Measurements from ENCODE around the gene BPNT1.
A peak's percentile ranks its signal among the peaks of the same experiment; 100 is the strongest.
"Not testable (repeated sequence)": the region's sequence is repeated elsewhere in the genome, so short reads cannot be mapped to it uniquely, and the experiment has no call there.

Gene BPNT1, protein sequence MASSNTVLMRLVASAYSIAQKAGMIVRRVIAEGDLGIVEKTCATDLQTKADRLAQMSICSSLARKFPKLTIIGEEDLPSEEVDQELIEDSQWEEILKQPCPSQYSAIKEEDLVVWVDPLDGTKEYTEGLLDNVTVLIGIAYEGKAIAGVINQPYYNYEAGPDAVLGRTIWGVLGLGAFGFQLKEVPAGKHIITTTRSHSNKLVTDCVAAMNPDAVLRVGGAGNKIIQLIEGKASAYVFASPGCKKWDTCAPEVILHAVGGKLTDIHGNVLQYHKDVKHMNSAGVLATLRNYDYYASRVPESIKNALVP

DNA sequence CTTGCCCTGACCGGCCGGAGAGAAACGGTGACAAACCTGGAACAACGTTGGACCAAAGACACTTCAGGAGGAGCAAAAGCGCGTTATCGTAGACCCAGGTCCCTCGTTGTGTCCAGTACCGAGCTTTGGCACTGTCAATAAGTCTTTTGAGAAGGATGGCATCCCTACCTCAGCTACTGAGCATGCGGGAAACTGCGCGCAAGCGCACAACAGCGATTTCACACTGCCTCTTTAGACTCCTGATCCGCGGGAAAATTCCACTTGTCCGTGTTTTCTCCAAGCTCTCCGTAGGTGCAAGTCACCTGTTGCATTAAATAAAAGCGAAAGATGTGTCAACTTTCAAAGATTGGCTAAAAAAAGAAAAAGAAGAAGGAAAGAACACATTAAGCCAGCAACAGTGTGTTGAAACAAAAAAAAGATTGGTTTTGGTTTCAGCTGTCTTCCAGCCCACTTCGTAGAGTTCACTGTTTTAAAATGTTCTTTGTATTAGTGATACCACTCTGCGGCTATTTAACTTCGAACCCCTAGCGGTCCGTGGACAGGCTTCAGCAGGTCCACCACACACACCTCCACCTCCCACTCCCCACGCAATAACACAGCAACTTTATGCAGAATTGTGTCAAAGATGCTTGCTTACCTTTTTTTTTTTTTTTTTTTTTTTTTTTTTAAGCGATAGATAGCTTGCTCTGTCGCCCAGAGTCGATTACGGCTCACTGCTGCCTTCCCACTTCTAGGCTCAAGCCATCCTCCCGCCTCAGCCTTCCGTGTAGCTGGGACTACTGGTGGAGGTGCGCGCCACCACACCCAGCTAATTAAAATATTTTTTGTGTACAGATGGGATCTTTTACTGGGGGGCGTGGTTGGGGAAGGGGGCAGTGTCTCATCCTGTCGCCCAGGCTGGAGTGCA is at the start of gene BPNT1:
Gene BPNT1 (minus strand): TSS at position 139 of the 907 bp plus-strand sequence. CDS start 9,942 bp downstream, outside the sequence.
- peak; percentile 86 to 92 for DNase-seq (ENCODE audit: low read depth in 2 of 2)

DNA sequence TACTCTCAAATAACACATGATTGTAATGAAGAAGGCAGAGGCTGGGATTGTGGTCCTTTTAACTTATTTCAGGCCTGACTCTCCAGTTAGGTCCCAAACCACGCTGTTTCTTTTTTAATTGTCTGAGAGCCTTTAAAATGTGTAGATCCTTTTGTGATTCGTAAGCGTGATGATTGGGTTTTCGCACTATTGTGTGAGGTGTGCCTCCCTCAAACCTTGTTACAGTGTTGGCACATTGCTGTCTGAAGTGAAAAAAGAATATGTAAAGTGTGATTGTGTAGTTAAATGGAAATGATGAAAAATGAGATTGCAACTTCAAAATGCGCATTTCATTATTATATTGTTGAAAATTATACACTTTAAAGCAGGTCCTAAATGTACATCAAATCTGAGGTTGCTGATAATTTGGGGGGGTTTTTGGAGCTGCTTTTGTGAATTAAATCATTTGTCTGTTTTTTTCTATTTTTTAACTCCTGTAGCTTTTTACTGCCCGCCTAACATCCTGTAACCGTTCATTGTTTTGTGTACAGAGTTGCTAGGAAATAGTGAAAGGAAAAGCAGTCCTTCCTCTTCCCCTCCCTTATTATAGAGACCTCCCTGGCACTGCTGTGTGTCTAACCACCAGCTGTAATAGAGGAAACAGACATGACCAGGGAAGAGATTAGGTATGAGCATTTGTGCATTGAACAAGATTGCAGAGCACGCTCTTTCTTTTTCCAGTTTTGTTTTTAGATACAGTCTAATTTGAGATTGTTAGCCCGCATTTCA is 47.6 kb upstream of the BPNT1 start:
- no peak for DNase-seq (ENCODE audit: low read depth in 2 of 2)

DNA sequence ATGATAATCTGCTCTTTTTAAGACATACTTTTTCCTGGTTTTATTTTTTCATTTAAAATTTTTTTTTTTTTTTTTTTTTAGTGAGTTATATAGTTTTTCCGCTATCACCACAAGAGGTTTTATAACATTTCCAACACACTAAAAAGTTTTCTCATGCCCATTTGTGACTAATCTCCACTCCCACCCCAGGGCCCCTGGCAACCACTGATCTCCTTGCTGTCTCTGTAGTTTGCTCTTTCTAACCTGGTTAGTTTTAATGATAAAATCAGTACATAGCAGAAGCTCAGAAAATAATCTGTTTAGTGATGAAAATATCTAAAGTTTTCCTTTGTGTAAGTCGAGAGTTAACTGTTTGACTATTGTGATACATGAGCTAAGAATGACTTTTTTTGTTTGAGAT is 46.2 kb upstream of the BPNT1 start:
- peak in 1 of 2 donors; percentile 6 for DNase-seq (ENCODE audit: low read depth in 2 of 2)

DNA sequence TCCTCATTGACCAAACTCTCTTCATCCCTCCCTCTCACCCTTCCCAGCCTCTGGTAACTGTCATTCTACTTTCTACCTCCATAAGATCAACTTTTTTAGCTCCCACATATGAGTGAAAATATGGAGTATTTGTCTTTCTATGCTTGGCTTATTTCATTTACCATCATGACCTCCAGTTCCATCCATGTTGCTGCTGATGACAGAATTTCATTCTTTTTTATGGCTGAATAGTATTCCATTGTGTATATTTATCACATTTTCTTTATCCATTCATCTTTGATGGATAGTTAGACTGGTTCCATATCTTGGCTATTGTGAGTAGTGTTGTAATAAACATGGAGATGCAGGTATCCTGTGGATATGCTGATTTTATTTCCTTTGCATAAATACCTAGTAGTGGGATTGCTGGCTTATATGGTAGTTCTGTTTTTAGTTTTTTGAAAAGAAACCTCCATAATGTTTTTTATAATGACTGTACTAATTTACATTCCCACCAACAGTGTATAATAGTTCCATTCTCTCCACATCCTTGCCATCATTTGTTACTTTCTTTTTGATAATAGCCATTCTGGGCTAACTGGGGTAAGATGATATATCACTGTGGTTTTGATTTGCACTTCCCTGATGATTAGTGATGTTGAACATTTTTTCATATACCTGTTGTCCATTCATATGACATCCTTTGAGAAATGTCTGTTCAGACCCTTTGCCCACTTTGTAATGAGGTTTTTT is 40.1 kb upstream of the BPNT1 start:
- DNase-seq (ENCODE audit: low read depth in 2 of 2), result no peak

DNA sequence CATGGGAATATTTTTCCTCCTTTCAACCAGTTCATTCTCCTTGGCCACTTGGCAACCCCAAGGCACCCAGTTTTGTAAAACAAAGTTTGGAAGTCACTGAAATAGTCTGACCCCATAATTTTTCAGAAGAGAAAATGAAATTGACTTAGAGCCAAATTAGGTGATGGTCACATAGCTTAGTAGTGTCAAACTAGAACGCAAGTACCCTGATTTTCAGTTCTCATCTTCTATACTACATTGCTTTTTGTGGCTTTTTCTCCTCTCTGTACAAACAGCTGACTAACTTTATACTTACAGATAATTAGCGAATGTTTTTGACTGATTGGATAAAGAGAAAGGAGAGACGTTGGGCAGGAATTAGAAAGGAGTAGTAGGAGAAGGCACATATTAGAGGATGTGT is 37.5 kb upstream of the BPNT1 start:
- DNase-seq (ENCODE audit: low read depth in 2 of 2), result no peak

DNA sequence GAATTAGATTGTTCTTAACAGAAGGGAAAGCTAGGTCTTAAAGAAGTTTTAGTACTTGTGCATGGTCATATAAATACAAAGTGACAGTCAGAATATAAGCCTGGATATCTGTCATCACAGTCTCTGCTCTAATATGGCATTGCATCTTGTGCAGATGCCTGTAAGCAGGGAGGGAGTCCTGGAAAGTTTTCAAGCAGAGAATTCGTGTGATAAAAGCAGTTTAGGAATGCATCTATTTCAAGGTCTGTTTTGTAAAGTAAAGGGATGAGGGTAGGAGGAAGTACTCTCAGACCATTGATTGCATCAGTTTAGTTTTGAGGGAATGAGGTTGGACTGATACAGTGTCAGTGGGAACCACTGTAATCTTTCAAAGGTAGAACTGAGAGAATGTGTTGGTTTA is 35.0 kb upstream of the BPNT1 start:
- no peak for DNase-seq (ENCODE audit: low read depth in 2 of 2)

DNA sequence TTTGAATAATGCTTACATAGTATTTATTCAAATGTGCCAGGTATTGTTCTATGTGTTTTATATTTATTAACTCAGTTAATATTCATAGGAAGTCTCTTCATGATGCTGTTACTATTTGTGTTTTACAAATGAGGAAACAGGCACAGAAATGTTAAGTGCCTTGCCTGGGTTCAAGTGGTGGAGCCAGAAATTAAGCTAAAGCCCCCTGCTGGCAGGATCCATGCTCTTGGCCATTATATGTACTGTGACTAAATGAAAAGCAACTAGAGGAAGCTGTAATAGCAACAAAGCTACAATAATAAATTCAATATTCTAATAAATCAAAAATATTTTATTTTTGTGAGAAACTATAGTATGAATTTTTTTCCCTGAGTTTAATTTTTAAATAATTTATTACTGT is 34.3 kb upstream of the BPNT1 start:
- DNase-seq (ENCODE audit: low read depth in 2 of 2), result no peak

DNA sequence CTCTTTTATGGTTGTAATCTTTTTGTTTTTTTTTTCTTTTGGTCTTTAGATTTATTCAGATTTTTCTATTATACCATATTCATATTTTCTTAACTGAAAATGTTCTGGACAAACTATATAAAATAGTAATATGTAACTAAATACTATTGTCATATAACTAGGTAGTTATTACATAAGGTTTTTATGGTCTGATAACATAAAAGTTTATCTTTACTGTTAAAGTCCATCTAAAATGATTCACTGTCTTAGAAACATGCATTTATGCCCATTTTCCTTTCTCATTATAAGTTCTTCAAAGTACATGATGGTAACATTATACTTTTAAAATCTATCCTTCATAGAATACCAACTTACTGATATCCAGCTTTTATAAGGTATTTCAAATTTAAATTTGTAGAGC is 33.5 kb upstream of the BPNT1 start:
- DNase-seq (ENCODE audit: low read depth in 2 of 2), result no peak

DNA sequence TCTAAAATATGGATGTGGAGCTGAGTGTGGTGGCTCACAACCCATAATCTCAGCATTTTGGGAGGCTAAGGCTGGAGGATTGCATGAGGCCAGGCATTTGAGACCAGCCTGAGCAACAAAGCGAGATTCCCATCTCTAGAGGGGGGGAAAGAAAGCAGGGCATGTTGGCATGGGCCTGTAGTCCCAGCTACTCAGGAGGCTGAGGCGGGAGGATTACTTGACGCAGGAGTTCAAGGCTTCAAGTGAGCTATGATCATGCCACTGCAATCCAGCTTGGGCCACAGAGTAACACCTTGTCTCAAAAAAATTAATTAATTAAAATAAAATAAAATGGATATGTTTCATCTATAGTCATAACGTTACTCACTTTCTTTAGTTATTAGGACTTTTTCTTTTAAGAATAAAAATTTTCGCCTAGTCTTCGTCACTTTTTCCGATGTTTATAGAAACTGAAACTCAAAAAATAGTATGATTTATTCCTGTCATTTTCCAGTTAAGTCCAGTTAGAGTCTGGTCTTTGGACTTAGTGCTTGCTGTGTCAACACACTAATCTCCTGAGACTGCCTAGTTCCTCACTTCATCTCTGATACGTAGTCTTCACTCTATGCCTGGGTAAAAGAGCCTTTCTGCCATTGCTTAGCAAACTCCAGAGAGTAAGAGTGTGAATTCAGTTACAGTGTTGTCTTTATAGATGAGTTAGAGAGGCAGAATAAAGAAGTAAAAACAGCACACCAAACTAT is 32.4 kb upstream of the BPNT1 start:
- DNase-seq (ENCODE audit: low read depth in 2 of 2), result no peak

DNA sequence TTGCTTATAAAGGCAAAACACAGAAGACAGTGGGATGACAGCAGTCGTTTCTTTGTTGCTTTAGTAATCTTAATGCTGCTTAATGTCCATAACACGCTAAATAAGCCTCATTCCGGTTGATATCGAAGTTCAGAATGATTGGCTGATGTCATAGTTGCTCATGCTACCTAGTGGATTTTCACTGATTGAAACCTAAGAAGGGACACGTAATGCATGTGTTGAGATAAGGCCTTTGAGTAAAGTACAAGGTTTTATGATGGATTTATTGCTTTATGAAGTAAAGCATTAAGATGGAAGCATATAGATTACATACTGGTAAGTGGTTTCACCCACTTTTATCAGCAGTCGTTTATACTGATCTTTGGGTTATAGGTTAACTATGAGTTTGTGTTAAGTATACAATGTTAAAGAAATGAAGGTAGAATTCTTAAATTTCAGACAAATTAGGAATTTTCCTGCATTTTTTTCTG is 29.5 kb upstream of the BPNT1 start:
- no peak for DNase-seq (ENCODE audit: low read depth in 2 of 2)

DNA sequence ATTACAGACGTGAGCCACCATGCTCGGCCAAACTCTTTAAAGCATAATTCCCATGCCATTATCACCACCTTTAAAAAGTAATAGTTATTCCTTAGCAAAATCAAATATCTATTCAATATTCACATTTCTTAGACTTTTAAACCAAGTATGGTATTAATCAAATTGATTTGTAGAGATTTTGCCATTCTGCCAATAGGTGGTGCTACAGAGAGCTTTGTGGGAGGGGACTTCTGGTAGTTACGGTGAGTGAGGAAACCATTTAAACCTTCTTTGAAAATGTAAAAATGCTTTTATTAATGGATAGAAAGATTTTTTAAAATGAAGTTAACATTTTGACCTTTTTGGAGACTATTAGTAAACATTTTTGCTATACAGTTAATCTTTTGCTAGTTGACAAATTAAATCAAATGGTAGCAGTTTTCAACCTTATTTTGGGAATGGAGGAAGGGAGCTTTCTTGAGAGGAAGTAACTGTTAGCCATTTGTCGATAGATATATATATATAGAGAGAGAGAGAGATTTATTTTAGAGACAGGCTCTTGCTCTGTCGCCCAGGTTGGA is 23.6 kb upstream of the BPNT1 start:
- DNase-seq (ENCODE audit: low read depth in 2 of 2), result no peak

DNA sequence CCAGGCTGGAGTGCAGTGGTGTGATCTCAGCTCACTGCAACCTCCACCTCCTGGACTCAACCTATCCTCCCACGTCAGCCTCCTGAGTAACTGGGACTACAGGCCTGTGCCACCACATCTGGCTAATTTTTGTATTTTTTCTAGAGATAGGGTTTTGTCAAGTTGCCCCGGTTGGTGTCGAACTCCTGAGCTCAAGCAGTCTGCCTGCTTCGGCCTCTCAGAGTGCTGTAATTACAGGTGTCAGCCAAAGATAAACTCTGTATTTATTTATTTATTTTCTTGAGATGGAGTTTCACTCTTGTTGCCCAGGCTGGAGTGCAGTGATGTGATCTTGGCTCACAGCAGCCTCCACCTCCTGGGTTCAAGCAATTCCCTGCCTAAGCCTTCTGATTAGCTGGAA is 23.0 kb upstream of the BPNT1 start:
- DNase-seq (ENCODE audit: low read depth in 2 of 2), result not testable (repeated sequence)

DNA sequence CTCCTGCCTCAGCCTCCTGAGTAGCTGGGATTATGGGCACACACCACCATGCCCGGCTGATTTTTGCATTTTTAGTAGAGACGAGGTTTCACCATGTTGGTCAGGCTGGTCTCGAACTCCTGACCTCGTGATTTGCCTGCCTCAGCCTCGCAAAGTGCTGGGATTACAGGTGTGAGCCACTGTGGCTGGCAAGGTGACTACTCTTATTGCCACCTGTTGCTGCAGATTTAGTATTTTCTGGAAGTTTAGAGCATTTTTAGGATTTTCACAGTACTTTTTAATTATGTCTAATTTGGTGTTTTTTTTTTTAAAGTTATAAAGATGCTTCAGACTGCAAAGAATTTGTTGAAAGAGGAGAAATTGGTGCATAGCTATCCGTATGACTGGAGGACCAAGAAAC is 20.9 kb upstream of the BPNT1 start:
- not testable (repeated sequence) for DNase-seq (ENCODE audit: low read depth in 2 of 2)

DNA sequence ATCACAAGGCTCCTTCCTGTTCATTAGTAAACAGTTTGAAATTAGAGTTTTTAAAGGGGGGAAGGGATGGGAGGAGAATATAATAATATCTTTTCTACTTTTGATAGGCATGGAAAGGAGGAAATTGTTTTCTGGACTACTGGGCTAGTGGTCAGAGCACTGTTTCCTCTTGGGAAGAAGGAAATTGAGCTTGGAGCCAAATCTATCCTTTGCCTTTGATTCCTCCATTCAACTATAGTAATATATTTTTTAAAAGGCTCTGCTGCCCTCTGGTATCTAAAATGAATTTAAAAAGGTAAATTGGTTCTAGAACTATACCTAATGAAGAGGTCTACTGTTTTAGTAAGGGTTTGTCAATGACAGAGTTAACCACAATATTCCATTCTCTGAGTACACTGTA is 10.2 kb upstream of the BPNT1 start:
- no peak for DNase-seq (ENCODE audit: low read depth in 2 of 2)

DNA sequence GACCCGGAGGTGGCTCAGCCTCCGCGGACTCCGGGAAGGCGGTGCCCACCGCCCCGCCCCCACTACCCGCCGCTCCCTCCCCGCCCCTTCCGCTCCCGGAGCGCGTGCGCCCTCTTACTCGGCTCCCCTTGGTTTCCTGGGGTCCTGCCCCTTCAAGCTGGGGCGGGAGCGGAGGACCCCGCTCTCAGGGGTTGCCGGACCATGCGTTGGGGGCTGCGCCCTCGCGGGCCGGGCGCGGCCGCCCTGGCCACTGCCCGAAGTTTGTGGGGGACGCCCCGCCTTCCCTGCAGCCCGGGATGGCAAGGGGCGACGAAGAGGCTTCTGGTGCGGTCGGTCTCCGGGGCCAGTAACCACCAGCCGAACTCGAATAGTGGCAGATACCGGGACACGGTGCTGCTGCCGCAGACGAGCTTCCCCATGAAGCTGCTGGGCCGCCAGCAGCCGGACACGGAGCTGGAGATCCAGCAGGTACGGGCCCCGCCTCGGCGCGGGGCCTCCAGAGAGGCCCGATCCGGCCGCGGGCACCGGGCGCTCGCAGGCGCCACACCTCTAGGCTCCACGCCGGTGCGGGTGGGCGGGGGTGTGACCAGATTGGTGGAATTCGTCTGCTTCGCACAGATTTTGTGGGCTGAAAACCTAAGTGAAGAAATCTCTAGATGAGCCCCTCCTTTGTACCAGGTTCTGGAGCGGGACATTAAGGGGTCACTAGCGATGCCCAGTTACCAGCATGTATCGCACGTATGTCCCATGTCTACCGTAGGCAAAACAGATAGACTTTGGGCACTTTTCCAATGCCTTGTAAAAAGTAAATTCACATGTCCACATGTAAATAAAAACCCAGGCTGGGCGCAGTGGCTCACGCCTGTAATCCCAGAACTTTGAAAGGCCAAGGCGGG is 4.7 kb upstream of the BPNT1 start, which contains the start of gene IARS2:
Gene IARS2 (plus strand): TSS at position 117 of the 896 bp plus-strand sequence. CDS start 85 bp downstream, at position 202.
- DNase-seq (ENCODE audit: low read depth in 2 of 2), result peak; percentile 86 to 87

DNA sequence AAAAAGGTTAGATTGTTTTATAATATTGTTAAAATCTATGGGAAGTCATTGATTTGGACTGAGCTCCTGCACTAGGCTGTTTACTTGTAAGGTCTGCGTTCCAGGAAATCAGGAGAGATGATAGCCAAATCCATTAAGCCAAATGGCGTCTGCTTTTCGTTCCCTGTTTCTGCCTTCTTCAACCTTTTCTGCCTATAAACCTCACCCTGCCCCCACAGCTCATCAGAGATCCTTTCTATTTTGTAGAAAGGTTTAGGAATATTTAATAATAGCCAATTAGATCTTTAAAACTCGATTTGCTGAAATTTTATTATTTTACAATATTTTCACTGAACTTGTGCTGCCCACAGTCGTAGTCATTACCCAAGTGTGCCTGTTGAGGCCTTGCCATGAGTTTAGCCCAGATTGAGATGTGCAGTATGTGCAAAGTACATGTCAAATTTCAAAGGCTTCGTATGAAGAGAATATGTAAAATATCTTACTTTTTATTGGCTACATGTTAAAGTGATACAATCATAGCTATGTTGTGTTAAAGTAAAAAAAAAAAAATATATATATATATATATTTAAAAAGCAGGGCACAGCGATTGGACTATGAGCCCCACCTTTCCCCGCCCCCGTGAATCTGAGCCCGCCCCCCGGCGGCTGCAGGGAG is 3.9 kb upstream of the BPNT1 start:
- DNase-seq (ENCODE audit: low read depth in 2 of 2), result no peak

DNA sequence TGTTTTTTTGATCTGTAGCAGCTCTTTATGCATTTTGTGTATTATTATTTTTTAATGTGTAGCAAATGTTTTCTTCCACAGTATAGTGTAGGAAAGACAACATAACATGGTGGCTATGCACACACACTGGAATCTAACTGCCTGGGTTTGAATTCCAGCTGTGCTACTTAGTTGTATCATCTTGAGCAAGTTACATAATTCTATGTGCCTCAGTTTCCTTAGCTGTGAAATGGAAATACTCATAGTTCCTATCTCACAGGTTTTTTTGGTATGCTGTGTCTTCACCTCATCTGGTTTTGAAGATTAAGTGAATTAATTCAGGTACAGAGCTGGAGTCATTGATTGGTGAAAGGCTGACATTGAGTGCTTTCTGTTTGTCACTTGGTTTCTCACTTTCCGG is 3.1 kb upstream of the BPNT1 start:
- DNase-seq (ENCODE audit: low read depth in 2 of 2), result no peak

DNA sequence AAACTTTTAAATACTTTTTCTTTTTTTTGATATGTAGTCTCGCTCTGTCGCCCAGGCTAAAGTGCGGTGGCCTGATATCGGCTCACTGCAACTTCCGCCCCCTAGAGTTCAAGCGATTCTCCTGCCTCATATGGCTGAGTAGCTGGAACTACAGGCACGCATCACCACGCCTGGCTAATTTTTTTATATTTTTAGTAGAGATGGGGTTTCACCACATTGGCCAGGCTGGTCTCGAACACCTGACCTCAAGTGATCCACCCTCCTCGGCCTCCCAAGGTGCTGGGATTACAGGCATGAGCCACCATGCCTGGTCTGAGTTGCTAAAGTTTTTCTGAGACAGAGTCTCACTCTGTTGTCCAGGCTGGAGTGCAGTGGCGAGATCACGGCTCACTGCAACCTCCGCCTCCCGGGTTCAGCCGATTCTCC is 3.3 kb downstream of the BPNT1 start:
- DNase-seq (ENCODE audit: low read depth in 2 of 2), result not testable (repeated sequence)

DNA sequence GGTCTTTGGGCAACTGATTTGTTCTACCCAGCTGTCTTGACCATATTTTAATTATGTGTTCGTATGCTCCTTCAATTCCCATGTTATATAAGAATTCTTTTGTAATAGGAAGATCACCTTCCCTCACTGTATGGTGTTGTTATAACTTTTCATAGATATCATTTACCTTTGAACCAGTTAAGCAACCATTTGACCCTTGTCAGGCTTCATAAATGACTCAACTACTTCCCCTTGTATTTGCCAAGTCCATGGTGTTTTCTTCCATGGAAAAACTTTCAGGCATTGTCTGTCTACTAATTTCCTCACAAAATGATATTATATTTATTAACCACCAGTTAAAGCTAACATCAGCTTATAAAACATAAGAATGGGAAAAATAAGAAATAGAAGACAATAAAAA is 5.1 kb downstream of the BPNT1 start:
- no peak for DNase-seq (ENCODE audit: low read depth in 2 of 2)

Measured in stimulated activated CD8-positive, alpha-beta memory T cell treated with anti-CD3 and anti-CD28 coated beads, Interleukin-15, amount 100 ng/mL, for 48 hours (primary cell).